Muscle layer of duodenum (tissue), 2 donors: ENCODE data around the gene DPP6.

Experiments used
- H3K27ac ChIP-seq: one replicate; pipeline ENCODE4 v1.7.0; 2013; ENCODE audit warnings: mild to moderate bottlenecking, low read length
- H3K27me3 ChIP-seq: one replicate; pipeline ENCODE4 v1.7.0; 2013; ENCODE audit warnings: low read depth, mild to moderate bottlenecking, control low read depth, low read length
- H3K36me3 ChIP-seq, 2 donors: one replicate each; pipeline ENCODE4 v1.7.0; 2013; ENCODE audit warnings: low read length in 2 of 2, control low read depth in 1 of 2, mild to moderate bottlenecking in 1 of 2; ENCODE audit not compliant: insufficient read depth in 2 of 2, control insufficient read depth in 1 of 2
- H3K4me1 ChIP-seq, 2 donors: one replicate each; pipeline ENCODE4 v1.7.0; 2013; ENCODE audit warnings: low read length in 2 of 2, mild to moderate bottlenecking in 2 of 2, control low read depth in 1 of 2, moderate library complexity in 1 of 2; ENCODE audit not compliant: insufficient read depth in 2 of 2, control insufficient read depth in 1 of 2
- H3K4me3 ChIP-seq, 2 donors: one replicate each; pipeline ENCODE4 v1.7.0; 2013; ENCODE audit warnings: low read length in 2 of 2, low read depth in 1 of 2, mild to moderate bottlenecking in 1 of 2
- H3K9me3 ChIP-seq, 2 donors: one replicate each; pipeline ENCODE4 v1.7.0; 2013; ENCODE audit warnings: low read length in 2 of 2, control low read depth in 1 of 2, mild to moderate bottlenecking in 1 of 2; ENCODE audit not compliant: control insufficient read depth in 1 of 2
- donor health status: healthy.

The DPP6 gene

DNA sequence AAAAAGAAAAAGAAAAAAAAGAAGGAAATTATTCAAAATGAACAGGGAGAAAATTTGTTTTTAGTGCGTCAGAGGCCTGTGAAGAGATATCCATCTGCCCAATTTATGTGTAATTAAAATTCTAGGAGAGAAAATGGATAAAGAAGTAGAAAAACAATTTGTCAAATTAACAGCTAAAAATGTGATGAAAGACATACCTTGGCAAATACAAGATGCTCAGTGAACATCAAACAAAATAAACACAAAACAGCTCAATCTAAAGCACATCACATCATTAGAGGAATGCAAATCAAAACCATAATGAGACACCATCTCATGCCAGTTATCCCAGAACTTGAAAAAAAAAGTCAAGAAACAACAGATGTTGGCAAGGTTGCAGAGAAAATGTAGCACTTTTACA, 477.9 kb downstream of the DPP6 start:
- Histone ChIP-seq H3K4me3 (no peak overlapping the region), H3K4me1 (no peaks in the 10 kb centered on the region), H3K9me3 (peaks cover 4 to 6% of the 10 kb centered on the region in 2 donors), H3K27me3 (no peaks in the 10 kb centered on the region), H3K36me3 (no peaks in the 10 kb centered on the region), H3K27ac (no peak overlapping the region)

- Histone ChIP-seq H3K4me1 (no peaks in the 10 kb centered on the region), H3K9me3 (peaks cover 4 to 6% of the 10 kb centered on the region in 2 donors), H3K36me3 (no peaks in the 10 kb centered on the region), H3K4me3 (no peak overlapping the region), H3K27me3 (no peaks in the 10 kb centered on the region), H3K27ac (no peak overlapping the region)
These were observed 480.6 kb downstream of the DPP6 start for GRCh38 chr7:154532771-154533170.

DNA sequence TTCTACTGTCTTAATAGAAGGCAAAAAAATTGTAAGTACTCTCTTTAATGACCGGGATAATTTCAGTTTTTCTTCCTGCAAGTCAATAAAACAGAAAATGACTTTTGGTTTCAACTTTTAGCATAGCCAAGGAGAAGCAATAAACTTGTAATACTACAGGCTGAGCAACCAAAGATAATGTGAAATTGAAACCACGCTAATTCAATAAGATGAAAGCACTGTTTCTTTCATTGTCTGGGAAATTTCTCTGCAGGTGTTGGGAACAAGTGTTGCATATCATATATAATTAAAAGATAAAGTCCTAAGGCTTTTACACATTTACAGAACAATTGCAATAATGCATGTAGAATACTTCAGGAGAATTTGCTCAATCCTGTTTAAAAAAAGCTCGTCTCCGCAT, 488.4 kb downstream of the DPP6 start:
- no peaks in the 10 kb centered on the region for H3K9me3 ChIP-seq
- no peak overlapping the region for H3K4me3 ChIP-seq
- H3K36me3 ChIP-seq: no peaks in the 10 kb centered on the region
- no peak overlapping the region for H3K27ac ChIP-seq
- no peaks in the 10 kb centered on the region for H3K4me1 ChIP-seq
- no peaks in the 10 kb centered on the region for H3K27me3 ChIP-seq

DNA sequence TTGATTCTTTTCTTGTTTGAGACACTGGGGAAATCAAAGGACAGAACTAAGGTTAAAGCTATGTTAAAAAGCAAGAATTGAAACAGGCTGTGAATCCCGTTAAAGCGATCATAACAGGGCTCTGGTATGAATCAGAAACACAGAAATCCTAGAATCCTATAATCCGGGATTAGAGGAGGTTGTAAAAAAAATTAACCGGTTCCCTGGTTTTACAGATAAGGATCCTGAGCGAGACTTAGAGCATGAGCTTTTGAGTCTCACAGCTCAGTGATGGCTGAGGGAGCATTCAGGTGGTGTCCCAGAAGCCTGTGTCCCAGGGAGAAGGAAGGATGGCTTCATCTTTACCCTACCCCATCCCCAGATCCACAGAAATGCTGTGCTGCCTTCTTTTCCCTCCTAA, 489.4 kb downstream of the DPP6 start:
- no peaks in the 10 kb centered on the region for H3K36me3 ChIP-seq
- H3K4me3 ChIP-seq: no peak overlapping the region
- no peaks in the 10 kb centered on the region for H3K27me3 ChIP-seq
- no peak overlapping the region for H3K27ac ChIP-seq
- no peaks in the 10 kb centered on the region for H3K4me1 ChIP-seq
- no peaks in the 10 kb centered on the region for H3K9me3 ChIP-seq

GRCh38 chr7:154546946-154547587, 494.9 kb downstream of the DPP6 start:
- H3K4me3 ChIP-seq: no peak overlapping the region
- H3K9me3 ChIP-seq: no peaks in the 10 kb centered on the region
- H3K27ac ChIP-seq: no peak overlapping the region
- H3K27me3 ChIP-seq: no peaks in the 10 kb centered on the region
- no peaks in the 10 kb centered on the region for H3K4me1 ChIP-seq
- H3K36me3 ChIP-seq: no peaks in the 10 kb centered on the region

DNA sequence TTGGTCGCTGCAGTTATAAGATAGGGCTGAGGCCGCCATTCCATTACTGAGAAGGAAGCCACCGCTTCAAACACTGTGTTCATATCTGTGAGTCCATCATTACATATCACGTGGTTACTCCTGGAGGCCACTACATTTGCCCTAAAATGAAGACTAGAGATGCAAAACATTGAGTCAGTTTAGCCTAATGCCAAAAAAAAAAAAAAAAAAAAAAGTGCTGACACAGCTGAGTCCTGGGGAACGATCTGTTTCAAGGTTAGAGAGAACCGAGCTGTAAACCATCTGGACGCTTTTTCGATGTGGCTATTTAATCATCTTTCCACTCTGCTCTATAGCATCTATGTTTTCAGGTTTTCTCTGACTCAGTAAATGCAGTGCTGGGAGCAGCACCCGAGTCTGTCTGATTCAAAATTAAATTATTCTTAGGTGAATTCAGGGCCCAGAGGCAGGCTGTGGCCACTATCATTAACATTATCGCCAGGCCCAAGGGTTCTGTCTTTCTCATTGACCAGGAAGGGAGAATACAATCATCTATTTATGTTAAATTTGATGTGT, 501.6 kb downstream of the DPP6 start:
- no peak overlapping the region for H3K27ac ChIP-seq
- H3K4me1 ChIP-seq: no peaks in the 10 kb centered on the region
- H3K9me3 ChIP-seq: peaks cover 0 to 2% of the 10 kb centered on the region in 2 donors
- H3K4me3 ChIP-seq: no peak overlapping the region
- no peaks in the 10 kb centered on the region for H3K27me3 ChIP-seq
- no peaks in the 10 kb centered on the region for H3K36me3 ChIP-seq

- Histone ChIP-seq H3K36me3 (no peaks in the 10 kb centered on the region), H3K4me1 (no peaks in the 10 kb centered on the region), H3K4me3 (no peak overlapping the region), H3K27me3 (no peaks in the 10 kb centered on the region), H3K9me3 (no peaks in the 10 kb centered on the region), H3K27ac (no peak overlapping the region)
These were observed 507.3 kb downstream of the DPP6 start for GRCh38 chr7:154559454-154559853.

DNA sequence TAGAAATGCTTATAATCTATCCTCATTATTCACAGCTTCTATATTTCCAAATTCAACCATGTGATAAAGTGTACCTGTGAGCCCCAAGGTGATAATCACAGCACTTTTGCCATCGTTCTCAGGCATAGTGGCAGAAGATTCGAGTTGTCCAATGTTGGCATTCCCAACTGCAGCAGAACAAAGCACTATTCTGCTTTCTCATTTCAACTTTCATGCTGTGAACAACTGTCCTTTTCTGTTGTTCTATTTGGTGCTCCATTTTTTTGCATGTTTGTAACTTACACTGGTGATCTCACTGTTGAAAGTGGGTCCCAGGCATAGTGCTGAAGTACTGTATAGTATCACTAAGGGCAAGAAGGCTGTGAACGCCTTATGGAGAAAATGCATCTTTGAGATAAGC, 512.5 kb downstream of the DPP6 start:
- no peaks in the 10 kb centered on the region for H3K27me3 ChIP-seq
- no peak overlapping the region for H3K4me3 ChIP-seq
- no peak overlapping the region for H3K27ac ChIP-seq
- H3K9me3 ChIP-seq: no peaks in the 10 kb centered on the region
- no peaks in the 10 kb centered on the region for H3K4me1 ChIP-seq
- H3K36me3 ChIP-seq: no peaks in the 10 kb centered on the region

DNA sequence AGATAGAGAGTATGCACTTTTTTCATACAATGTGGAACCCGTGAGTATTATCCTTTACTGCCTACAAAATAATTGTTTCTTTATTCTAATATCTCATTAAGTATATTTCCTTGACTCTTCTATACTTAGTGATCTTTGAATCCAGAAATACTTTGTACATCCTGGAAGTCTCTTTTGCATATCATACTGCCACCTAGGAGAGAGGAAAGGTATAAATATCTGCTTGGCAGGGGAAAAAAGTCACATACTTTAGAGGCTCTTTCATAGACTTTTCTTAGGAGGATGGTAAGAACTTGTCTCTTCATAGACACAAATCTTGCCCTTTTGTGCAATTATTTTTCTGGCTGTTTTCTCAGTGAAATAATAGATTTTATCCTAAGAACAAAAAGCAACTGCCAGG, 514.7 kb downstream of the DPP6 start:
- no peak overlapping the region for H3K27ac ChIP-seq
- no peaks in the 10 kb centered on the region for H3K4me1 ChIP-seq
- H3K27me3 ChIP-seq: no peaks in the 10 kb centered on the region
- no peaks in the 10 kb centered on the region for H3K9me3 ChIP-seq
- H3K36me3 ChIP-seq: no peaks in the 10 kb centered on the region
- no peak overlapping the region for H3K4me3 ChIP-seq

GRCh38 chr7:154568346-154568745, 516.1 kb downstream of the DPP6 start:
- Histone ChIP-seq H3K36me3 (no peaks in the 10 kb centered on the region), H3K27me3 (no peaks in the 10 kb centered on the region), H3K4me1 (no peaks in the 10 kb centered on the region), H3K9me3 (no peaks in the 10 kb centered on the region), H3K27ac (no peak overlapping the region), H3K4me3 (no peak overlapping the region)

- Histone ChIP-seq H3K36me3 (no peaks in the 10 kb centered on the region), H3K4me3 (no peak overlapping the region), H3K4me1 (no peaks in the 10 kb centered on the region), H3K27me3 (no peaks in the 10 kb centered on the region), H3K27ac (no peak overlapping the region), H3K9me3 (no peaks in the 10 kb centered on the region)
These were observed 517.7 kb downstream of the DPP6 start for GRCh38 chr7:154569916-154570315.

GRCh38 chr7:154571772-154572171, 519.6 kb downstream of the DPP6 start:
- H3K4me3 ChIP-seq: no peak overlapping the region
- H3K9me3 ChIP-seq: no peaks in the 10 kb centered on the region
- H3K4me1 ChIP-seq: no peaks in the 10 kb centered on the region
- no peak overlapping the region for H3K27ac ChIP-seq
- H3K27me3 ChIP-seq: no peaks in the 10 kb centered on the region
- no peaks in the 10 kb centered on the region for H3K36me3 ChIP-seq
